ENCODE measurements around the gene TFDP1.

TFDP1 gene

GRCh38 chr13:113651511-113652403 lies 67.2 kb downstream of the TFDP1 start:
- DNase-seq (ENCODE audit: low read depth), result no peak

GRCh38 chr13:113652404-113653263 lies 68.1 kb downstream of the TFDP1 start:
- no peak for DNase-seq (ENCODE audit: low read depth)

DNA sequence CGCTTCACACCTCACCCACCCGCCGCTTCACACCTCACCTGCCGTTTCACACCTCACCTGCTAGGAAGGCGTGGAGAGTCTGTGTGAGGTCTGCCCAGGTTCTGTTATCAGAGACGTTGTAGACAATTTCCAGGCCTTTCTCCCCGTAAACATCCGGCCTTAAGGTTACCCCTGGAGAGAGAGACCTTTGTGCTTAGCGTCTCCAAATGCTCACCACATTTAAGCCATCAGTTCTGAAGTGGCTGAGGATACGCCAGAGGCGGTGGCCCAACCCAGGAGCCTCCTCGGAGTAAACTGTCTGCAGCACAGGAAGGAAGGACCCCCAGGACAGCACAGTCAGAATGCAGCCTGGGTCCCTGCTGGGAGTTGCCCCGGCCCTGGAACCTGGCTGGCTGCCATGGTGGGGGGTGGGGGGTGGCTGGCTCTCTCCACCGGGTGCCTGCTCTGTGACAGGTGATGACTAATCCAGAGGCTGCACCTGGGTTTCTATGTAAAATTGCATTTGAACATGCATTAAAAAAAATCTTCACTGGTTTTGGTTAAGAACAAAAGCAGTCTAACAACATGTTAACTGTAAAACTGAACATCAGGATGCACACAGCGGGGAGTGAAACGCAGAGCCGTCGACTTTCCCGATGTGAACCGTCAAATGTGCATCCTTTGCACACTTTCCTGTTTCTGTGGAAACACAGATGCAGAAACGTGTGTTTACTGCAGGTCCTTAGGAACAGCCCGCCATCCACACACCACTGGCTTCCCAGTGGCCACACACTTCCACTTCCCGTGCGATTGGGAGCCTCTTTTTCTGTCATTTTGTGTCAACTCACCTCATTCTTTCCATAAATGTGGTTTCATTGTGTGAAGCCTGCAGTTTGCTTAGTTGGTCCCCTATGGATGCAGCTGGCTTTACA lies 69.0 kb downstream of the TFDP1 start:
- no peak for DNase-seq (ENCODE audit: low read depth)

- no peak for DNase-seq (ENCODE audit: low read depth)
Observed at GRCh38 chr13:113654175-113654560, 69.6 kb downstream of the TFDP1 start.

- no peak for DNase-seq (ENCODE audit: low read depth)
Observed at GRCh38 chr13:113654591-113655345, 70.2 kb downstream of the TFDP1 start.

DNA sequence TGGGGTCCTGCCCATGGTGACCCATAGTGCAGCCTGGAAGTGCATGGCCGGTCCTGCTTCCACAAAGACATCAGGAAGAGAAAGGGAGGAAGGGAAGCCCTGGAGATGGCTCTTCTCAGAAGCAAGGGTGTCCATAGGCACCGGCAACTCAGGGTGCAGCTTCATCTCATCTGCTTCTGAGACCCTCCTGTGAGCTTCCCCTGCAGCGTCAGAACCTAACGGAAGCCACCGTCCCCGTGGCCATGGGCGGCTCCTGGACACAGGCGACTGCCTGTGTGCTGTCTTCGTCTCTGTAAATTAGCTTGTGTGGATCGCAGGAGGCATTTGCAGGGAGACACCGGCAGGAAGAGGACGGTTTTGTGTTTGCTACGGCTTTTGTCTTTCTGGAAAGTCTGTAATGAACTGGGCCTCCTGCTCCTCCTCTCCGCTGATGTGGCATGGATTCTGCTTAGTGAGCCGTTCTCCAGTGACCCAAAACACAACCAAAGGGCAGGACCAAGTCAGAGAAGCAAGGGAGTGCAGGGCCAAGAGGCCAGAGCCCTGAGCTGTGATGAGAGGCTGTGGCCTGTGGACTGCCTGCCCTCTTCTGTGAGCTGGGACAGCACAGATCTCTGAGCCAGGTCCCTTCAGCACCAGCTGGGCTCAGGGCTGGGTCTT lies 70.9 kb downstream of the TFDP1 start:
- no peak for DNase-seq (ENCODE audit: low read depth)

- no peak for DNase-seq (ENCODE audit: low read depth)
Observed at GRCh38 chr13:113656003-113656588, 71.5 kb downstream of the TFDP1 start.

- no peak for DNase-seq (ENCODE audit: low read depth)
Observed at GRCh38 chr13:113656831-113657671, 72.5 kb downstream of the TFDP1 start.

DNA sequence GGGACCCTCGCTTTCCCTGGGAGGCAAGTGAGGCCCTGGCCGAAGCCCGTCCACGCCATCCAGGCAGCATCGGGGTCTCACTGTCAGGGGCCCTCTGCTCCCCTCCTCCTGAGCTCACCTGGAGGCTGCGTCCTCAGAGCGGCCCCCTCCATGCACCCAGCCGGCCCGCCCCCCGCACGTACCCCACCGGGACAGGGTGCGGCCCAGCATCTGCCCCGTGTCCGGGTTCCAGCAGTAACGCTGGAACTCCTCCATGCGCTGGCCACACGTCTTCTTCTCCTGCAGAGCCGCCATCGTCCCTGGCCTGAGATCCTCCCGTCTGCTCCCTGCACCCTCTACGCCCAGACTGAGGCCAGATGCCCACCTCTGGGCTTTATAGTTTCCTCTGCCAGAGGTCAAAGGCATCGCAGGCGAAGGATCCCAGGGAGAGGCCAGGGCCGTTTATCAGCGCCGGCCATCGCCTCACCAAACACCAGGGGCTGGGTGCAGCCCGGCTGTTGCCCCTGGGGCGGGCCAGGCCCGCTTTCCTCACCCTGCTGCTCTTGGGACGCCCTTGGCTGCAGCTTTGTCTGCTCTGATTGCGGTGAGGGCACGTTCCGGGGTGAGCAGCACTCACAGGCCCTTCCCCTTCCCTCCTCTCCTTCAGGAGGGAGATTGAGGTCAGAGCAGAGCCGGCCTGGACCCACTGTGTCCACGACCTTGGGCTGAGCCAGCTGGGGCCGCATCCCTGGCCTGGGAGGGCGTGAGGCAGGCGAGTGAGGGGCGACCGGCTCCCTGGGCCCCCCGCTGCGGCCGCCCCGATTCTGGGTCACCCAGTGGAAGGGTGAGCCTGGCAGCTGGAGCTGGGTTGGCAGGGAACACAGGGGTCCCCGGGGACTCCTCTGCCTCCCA lies 73.5 kb downstream of the TFDP1 start, which contains the start of gene ATP4B:
TSS of gene ATP4B (minus strand) at position 348 of the 891 bp plus-strand sequence. CDS start at position 294, 54 bp downstream.
- no peak for DNase-seq (ENCODE audit: low read depth)

DNA sequence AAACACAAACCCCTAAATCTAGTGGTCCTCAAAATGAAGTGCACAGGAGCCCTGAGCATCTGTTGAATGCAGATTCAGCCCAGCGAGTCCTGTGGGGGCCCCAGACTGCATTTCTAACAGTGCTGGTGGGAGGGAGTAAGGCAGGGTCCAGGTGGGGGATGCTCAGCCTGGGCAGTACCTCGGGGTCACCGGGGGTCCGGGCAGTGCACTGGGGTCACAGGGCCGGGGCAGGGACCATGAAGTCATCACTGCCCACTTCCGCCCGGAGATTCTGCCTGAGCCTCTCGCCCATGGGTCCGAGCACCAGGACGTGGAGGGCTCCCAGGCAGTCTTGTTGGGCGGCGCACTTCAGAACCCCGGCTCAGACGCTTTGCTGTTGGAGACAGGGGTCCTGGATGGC lies 74.3 kb downstream of the TFDP1 start:
- no peak for DNase-seq (ENCODE audit: low read depth)

DNA sequence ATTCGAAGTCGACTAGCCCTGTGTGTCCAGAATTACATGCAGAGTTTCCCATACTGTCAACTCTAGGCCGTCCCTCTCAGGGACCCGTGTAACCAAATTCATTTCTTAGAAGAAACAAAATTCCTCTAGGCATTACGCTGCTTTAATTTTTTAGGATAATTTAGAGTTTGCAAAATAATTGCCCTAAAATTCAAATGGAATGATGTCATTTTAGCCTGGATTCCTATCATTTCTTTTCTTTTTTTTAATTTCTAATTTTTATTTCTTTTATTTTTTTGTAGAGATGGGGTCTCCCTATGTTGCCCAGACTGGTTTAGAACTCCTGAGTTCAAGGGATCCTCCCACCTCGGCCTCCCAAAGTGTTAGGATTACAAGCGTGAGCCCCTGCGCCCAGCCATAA lies 74.8 kb downstream of the TFDP1 start:
- no peak for DNase-seq (ENCODE audit: low read depth)

GRCh38 chr13:113660066-113660465 lies 75.5 kb downstream of the TFDP1 start:
- no peak for DNase-seq (ENCODE audit: low read depth)

DNA sequence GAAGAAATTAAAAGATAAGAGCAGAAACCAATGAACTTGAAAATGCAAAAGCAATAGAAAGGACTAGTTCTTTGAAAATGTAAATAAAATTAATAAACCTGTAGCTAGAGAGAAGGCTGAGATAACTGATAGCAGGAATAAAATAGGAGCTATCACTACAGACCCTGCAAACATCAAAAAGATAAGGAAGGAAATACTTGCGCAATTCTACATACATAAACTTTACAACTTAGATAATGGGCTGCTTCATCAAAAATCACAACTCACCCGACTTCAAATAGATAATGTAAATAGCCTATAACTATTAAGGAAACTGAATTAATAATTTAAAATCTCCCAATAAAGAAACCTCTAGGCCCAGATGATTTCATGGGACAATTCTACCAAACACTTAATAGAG lies 77.0 kb downstream of the TFDP1 start:
- DNase-seq (ENCODE audit: low read depth), result no peak

DNA sequence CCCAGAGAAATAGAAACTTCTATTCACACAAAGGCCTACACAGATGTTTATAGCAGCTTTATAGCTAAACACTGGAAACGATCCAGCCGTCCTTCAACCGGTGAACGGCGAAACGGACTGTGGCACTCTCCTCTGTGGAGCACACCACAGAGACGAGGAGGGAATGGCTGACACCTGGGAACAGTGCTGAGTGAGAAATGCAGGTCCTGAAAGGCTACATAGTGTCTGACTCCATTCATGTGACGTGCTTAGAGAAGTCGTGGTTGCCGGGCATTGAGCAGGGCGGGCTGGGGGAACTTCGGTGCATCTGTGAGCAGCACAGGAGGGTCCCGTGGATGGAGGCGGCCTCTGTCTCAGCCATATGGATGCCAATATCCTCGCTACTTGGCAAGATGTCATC lies 79.4 kb downstream of the TFDP1 start:
- no peak for DNase-seq (ENCODE audit: low read depth)

DNA sequence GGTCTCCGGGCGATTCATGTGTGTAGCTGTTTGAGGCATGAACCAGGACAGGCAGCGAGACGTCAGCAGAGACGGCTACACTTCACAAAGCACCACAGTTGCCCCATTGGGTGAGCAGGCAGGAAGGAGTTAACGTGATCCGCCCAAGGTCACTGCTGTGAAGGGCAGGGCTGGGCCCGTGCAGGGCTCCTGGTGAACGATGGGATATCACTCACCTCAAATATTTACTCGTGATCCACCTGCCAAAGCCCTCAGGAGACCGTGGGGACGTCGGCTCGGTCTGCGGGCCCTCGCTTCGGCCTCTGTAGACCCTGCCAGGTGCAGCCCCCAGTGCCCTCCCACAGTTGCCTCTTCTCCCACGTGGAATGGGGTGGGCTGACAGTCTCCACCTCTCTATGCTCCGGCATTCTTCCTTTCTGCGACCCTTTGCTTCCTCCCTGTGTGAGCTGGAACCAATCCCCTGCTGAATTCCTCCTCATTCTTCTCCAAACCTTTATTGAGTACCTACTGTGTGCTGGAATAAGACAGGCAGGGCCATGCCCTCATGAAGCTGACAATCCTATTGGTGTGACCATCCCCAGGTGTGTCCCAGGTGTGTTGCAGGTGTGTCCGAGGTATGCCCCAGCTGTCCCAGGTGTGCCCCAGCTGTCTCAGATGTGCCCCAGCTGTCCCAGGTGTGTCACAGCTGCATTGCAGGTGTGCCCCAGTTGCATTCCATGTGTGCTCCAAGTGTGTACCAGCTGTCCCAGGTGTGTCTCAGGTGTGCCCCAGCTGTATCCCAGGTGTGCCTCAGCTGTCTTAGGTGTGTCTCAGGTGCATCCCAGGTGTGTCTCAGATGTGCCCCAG lies 80.4 kb downstream of the TFDP1 start:
- DNase-seq (ENCODE audit: low read depth), result no peak

DNA sequence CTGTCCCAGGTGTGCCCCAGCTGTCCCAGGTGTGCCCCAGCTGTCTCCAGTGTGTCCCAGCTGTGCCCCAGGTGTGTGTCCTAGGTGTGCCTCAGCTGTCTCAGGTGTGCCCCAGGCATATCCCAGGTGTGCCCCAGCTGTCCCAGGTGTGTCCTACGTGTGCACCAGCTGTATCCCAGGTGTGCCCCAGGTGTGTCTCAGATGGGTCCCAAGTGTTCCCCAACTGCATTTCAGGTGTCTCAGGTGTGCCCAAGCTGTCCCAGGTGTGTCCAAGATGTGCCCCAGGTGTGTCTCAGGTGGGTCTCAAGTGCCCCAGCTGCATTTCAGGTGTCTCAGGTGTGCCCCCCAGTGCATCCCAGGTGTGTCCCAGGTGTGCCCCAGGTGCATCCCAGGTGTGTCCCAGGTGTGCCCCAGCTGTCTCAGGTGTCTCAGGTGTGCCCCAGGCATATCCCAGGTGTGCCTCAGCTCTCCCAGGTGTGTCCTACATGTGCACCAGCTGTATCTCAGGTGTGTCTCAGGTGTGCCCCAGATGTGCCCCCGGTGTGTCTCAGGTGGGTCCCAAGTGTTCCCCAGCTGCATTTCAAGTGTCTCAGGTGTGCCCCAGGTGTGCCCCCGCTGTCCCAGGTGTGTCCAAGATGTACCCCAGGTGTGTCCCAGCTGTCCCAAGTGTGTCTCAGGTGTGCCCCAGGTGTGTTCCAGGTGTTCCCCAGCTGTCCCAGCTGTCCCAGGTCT lies 81.2 kb downstream of the TFDP1 start:
- DNase-seq (ENCODE audit: low read depth), result no peak

DNA sequence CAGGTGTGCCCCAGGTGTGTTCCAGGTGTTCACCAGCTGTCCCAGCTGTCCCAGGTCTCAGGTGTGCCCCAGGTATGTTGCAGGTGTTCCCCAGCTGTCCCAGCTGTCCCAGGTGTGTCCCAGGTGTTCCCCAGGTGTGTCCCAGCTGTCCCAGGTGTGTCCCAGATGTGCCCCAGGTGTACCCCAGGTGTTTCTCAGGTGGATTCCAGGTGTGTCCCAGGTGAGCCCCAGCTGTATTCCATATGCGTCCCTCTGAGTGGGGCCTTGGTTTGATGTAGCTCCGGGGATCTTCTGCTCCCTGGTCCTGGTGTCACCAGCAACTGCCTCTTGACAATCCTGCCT lies 81.7 kb downstream of the TFDP1 start:
- DNase-seq (ENCODE audit: low read depth), result no peak

Measured in fibroblast of the conjunctiva (primary cell).